ENCODE data around the gene THOC1.
"Not testable (repeated sequence)": the region's sequence is repeated elsewhere in the genome, so short reads cannot be mapped to it uniquely, and the experiment has no call there.

Gene THOC1

DNA sequence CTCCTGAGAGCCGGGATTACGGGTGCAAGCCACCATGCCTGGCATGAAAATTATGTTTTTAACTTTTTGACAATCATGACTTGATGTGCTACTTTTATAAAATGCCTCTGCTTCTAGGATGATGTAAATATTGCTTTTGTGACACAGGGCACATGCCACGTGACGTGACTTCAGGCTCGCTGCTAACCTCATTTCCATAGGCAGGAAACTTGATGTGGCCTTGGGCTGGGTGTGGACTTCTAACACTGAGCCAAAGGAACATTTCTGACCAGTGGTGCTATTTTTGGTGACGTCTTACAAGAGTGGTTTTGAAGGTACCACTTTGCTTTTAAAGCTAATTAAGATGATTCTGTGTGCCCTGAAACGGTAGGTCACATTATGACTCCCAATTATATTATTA lies 34.2 kb upstream of the THOC1 start:
- no peak overlapping the region for H3K4me3 ChIP-seq (ENCODE audit: low read depth, low read length)
- H3K27me3 ChIP-seq (ENCODE audit: control insufficient read depth, insufficient read depth, low read length) = no peaks in the 10 kb centered on the region
- H3K36me3 ChIP-seq (ENCODE audit: control insufficient read depth, insufficient read depth, low read length) = no peaks in the 10 kb centered on the region
- no peak overlapping the region for H3K9ac ChIP-seq (ENCODE audit: low read depth, low read length)
- H3K9me3 ChIP-seq (ENCODE audit: control insufficient read depth, insufficient read depth, low read length) = no peaks in the 10 kb centered on the region
- no peak overlapping the region for H3K27ac ChIP-seq (ENCODE audit: low read depth, low read length)
- H3K4me1 ChIP-seq (ENCODE audit: control insufficient read depth, insufficient read depth, low read length) = peaks cover 29% of the 10 kb centered on the region

- H3K36me3 ChIP-seq (ENCODE audit: control insufficient read depth, insufficient read depth, low read length) = no peaks in the 10 kb centered on the region
- H3K9me3 ChIP-seq (ENCODE audit: control insufficient read depth, insufficient read depth, low read length) = no peaks in the 10 kb centered on the region
- H3K9ac ChIP-seq (ENCODE audit: low read depth, low read length) = no peak overlapping the region
- H3K27me3 ChIP-seq (ENCODE audit: control insufficient read depth, insufficient read depth, low read length) = no peaks in the 10 kb centered on the region
- no peak overlapping the region for H3K27ac ChIP-seq (ENCODE audit: low read depth, low read length)
- no peak overlapping the region for H3K4me3 ChIP-seq (ENCODE audit: low read depth, low read length)
- H3K4me1 ChIP-seq (ENCODE audit: control insufficient read depth, insufficient read depth, low read length) = no peaks in the 10 kb centered on the region
Observed at GRCh38 chr18:297936-298335, 30.1 kb upstream of the THOC1 start.

DNA sequence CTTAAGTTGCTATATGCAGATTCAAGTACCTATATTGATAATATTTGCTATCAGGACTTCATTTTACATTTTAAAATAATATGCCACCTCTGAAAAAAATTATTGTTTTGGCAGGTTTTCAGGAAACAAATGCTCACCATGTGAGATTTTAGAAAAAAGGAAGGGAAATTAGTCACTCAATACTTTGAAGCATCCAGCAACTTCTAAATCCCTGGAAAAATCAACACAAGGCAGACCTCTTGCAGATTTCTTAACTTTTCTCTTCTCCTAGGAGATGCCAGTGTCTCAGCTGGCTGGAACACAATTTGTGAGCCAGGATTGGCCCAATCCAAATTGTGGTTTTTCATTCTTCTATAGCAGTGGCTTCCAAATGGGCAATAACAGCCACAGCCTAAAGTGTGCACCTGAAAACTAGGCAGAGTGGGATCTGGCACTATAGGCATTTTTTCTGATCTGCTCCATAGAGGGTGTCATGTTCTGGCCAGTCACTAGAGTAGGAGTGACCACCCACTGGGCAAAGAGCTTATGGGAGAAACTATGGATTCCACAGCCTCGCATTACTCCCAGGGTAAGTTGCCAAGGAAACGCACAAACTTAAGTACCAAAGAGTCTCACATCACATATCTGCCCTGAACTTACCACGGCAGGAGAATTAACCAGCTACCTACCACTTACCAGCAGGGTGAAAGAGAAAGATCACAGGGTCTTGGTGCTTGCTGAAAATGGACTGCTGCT lies 28.1 kb upstream of the THOC1 start:
- no peak overlapping the region for H3K9ac ChIP-seq (ENCODE audit: low read depth, low read length)
- H3K27ac ChIP-seq (ENCODE audit: low read depth, low read length) = no peak overlapping the region
- H3K4me3 ChIP-seq (ENCODE audit: low read depth, low read length) = no peak overlapping the region
- H3K9me3 ChIP-seq (ENCODE audit: control insufficient read depth, insufficient read depth, low read length) = no peaks in the 10 kb centered on the region
- no peaks in the 10 kb centered on the region for H3K4me1 ChIP-seq (ENCODE audit: control insufficient read depth, insufficient read depth, low read length)
- no peaks in the 10 kb centered on the region for H3K27me3 ChIP-seq (ENCODE audit: control insufficient read depth, insufficient read depth, low read length)
- no peaks in the 10 kb centered on the region for H3K36me3 ChIP-seq (ENCODE audit: control insufficient read depth, insufficient read depth, low read length)

GRCh38 chr18:294566-294965 lies 26.7 kb upstream of the THOC1 start:
- H3K27me3 ChIP-seq (ENCODE audit: control insufficient read depth, insufficient read depth, low read length) = no peaks in the 10 kb centered on the region
- no peak overlapping the region for H3K4me3 ChIP-seq (ENCODE audit: low read depth, low read length)
- H3K36me3 ChIP-seq (ENCODE audit: control insufficient read depth, insufficient read depth, low read length) = no peaks in the 10 kb centered on the region
- no peak overlapping the region for H3K9ac ChIP-seq (ENCODE audit: low read depth, low read length)
- no peaks in the 10 kb centered on the region for H3K4me1 ChIP-seq (ENCODE audit: control insufficient read depth, insufficient read depth, low read length)
- no peaks in the 10 kb centered on the region for H3K9me3 ChIP-seq (ENCODE audit: control insufficient read depth, insufficient read depth, low read length)
- no peak overlapping the region for H3K27ac ChIP-seq (ENCODE audit: low read depth, low read length)

DNA sequence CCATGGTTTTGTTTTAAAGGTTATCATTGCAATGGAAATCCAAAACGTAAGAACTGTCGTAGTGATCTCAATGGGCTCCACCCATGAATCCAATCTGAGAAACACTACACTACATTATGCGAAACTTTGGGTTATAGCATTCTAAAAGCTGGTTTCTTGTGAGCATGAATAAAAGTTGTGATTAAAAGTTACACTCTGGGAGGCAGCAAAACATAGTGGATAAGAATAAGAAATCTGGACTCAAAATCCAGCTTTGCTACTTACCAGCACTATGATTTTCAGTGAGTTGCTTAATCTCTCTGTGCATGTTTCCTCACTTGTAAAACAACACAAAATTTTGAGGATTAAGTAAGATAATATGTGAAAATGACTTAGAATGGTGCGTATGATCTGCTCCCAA lies 25.7 kb upstream of the THOC1 start:
- H3K4me3 ChIP-seq (ENCODE audit: low read depth, low read length) = no peak overlapping the region
- H3K27me3 ChIP-seq (ENCODE audit: control insufficient read depth, insufficient read depth, low read length) = no peaks in the 10 kb centered on the region
- H3K4me1 ChIP-seq (ENCODE audit: control insufficient read depth, insufficient read depth, low read length) = no peaks in the 10 kb centered on the region
- no peaks in the 10 kb centered on the region for H3K9me3 ChIP-seq (ENCODE audit: control insufficient read depth, insufficient read depth, low read length)
- H3K9ac ChIP-seq (ENCODE audit: low read depth, low read length) = no peak overlapping the region
- no peak overlapping the region for H3K27ac ChIP-seq (ENCODE audit: low read depth, low read length)
- H3K36me3 ChIP-seq (ENCODE audit: control insufficient read depth, insufficient read depth, low read length) = no peaks in the 10 kb centered on the region

DNA sequence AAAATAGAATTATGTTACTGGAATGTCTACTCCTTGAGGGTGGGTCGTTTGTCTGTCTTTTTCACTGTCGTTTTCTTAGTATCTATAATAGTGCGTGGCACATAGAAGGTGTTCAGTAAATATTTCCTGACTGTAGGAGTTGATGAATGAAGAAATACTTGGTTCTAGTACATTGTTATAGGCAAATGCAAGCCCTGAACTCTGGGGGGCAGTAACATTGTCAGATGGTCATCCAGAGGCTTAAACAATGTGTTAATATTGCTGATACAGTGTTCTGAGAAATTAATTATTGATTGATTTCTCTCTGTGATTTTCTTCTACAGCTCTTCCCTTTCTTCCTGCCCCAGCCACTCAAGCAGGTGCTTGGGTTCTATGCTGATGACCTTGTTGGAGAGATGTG lies 24.4 kb upstream of the THOC1 start:
- no peaks in the 10 kb centered on the region for H3K36me3 ChIP-seq (ENCODE audit: control insufficient read depth, insufficient read depth, low read length)
- H3K9me3 ChIP-seq (ENCODE audit: control insufficient read depth, insufficient read depth, low read length) = no peaks in the 10 kb centered on the region
- H3K9ac ChIP-seq (ENCODE audit: low read depth, low read length) = no peak overlapping the region
- no peaks in the 10 kb centered on the region for H3K27me3 ChIP-seq (ENCODE audit: control insufficient read depth, insufficient read depth, low read length)
- H3K4me3 ChIP-seq (ENCODE audit: low read depth, low read length) = no peak overlapping the region
- H3K27ac ChIP-seq (ENCODE audit: low read depth, low read length) = no peak overlapping the region
- H3K4me1 ChIP-seq (ENCODE audit: control insufficient read depth, insufficient read depth, low read length) = no peaks in the 10 kb centered on the region

DNA sequence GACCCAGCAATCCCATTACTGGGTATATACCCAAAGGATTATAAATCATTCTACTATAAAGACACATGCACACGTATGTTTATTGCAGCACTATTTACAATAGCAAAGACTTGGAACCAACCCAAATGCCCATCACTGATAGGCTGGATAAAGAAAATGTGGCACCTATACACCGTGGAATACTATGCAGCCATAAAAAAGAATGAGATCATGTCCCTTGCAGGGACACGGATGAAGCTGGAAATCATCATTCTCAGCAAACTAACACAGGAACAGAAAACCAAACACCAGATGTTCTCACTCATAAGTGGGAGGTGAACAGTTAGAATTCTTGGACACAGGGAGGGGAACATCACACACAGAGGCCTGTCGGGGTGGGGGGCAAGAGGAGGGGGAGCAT lies 22.1 kb upstream of the THOC1 start:
- not testable (repeated sequence) for H3K4me1 ChIP-seq (ENCODE audit: control insufficient read depth, insufficient read depth, low read length); H3K36me3 ChIP-seq (ENCODE audit: control insufficient read depth, insufficient read depth, low read length); H3K9ac ChIP-seq (ENCODE audit: low read depth, low read length); H3K27ac ChIP-seq (ENCODE audit: low read depth, low read length); H3K27me3 ChIP-seq (ENCODE audit: control insufficient read depth, insufficient read depth, low read length); H3K9me3 ChIP-seq (ENCODE audit: control insufficient read depth, insufficient read depth, low read length); H3K4me3 ChIP-seq (ENCODE audit: low read depth, low read length)

DNA sequence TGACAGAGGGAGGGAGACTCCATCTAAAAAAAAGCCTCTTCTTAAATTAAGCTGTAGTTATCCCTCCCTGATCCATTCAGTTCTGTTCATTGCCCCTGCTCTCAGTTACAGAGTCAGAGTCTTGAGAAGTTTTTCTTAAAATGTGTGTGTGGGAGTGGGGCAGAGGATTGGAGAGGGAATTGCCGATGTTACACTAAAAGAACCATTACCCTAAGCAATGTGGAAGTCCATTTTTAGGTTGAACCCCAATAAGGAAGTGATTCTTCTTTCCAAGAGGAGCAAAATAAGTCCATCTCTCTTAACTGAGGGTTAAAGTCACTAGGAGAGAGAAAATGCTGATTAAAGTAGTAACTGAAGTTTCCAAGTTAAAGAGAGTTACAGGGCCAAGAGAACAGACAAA lies 21.2 kb upstream of the THOC1 start:
- H3K27ac ChIP-seq (ENCODE audit: low read depth, low read length) = no peak overlapping the region
- no peak overlapping the region for H3K4me3 ChIP-seq (ENCODE audit: low read depth, low read length)
- H3K9me3 ChIP-seq (ENCODE audit: control insufficient read depth, insufficient read depth, low read length) = no peaks in the 10 kb centered on the region
- no peak overlapping the region for H3K9ac ChIP-seq (ENCODE audit: low read depth, low read length)
- no peaks in the 10 kb centered on the region for H3K4me1 ChIP-seq (ENCODE audit: control insufficient read depth, insufficient read depth, low read length)
- no peaks in the 10 kb centered on the region for H3K36me3 ChIP-seq (ENCODE audit: control insufficient read depth, insufficient read depth, low read length)
- no peaks in the 10 kb centered on the region for H3K27me3 ChIP-seq (ENCODE audit: control insufficient read depth, insufficient read depth, low read length)

DNA sequence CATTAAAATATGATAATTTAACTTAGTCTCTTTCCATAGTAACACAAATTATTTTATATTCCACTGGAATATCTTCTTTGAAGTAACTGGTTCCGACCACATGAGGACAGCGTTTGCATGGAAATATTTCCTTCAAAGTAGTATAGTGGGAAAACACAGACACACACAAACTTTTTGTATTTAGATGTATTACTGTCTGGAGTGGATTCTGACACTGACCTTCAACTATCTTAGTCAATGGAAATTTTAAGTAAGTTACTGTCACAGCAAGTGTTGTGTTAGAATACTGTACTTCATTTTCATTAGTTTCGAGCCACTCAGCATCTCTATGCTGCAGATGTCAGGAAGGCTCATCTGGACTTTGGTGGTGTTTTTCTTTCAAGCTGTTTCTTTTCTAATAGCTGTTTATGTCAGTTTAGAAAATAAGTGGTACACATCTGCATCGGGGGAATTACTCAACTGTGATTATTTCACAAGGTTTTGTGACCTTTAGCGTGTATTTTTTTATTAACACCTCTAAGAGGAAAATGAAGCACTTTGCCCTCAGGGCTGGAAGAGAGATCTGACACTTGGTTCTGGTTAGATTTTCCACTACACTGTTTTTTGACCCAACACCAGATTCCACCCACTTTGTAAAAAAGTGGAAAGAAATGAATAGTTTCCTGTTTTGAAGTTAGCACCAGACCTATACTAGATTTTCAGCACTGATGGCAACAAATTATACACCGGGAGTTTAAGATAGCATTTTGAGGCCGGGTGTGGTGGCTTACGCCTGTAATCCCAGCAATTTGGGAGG lies 18.9 kb upstream of the THOC1 start:
- Histone ChIP-seq H3K4me1 (ENCODE audit: control insufficient read depth, insufficient read depth, low read length) (no peaks in the 10 kb centered on the region), H3K36me3 (ENCODE audit: control insufficient read depth, insufficient read depth, low read length) (no peaks in the 10 kb centered on the region), H3K27ac (ENCODE audit: low read depth, low read length) (no peak overlapping the region), H3K27me3 (ENCODE audit: control insufficient read depth, insufficient read depth, low read length) (no peaks in the 10 kb centered on the region), H3K9me3 (ENCODE audit: control insufficient read depth, insufficient read depth, low read length) (no peaks in the 10 kb centered on the region), H3K9ac (ENCODE audit: low read depth, low read length) (no peak overlapping the region), H3K4me3 (ENCODE audit: low read depth, low read length) (no peak overlapping the region)

DNA sequence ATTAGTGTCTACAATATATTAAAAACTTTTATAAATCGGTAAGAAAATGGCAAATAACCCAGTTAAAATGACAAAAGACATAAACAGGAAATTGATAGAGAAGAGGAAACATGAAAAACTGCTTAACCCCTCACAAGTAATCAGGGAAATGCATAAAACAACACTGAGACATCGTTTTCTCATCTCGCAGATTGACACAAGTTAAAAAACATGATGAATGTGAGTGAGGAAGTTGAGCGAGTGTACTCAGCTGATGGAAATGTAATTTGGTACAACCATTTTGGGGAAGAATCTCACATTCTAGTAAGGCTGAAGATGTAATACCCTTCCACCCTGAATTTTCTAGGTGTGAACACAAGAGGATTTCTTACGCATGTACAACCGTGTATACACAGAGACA lies 18.0 kb upstream of the THOC1 start:
- no peak overlapping the region for H3K4me3 ChIP-seq (ENCODE audit: low read depth, low read length)
- no peaks in the 10 kb centered on the region for H3K4me1 ChIP-seq (ENCODE audit: control insufficient read depth, insufficient read depth, low read length)
- no peak overlapping the region for H3K27ac ChIP-seq (ENCODE audit: low read depth, low read length)
- H3K9ac ChIP-seq (ENCODE audit: low read depth, low read length) = no peak overlapping the region
- no peaks in the 10 kb centered on the region for H3K27me3 ChIP-seq (ENCODE audit: control insufficient read depth, insufficient read depth, low read length)
- no peaks in the 10 kb centered on the region for H3K36me3 ChIP-seq (ENCODE audit: control insufficient read depth, insufficient read depth, low read length)
- no peaks in the 10 kb centered on the region for H3K9me3 ChIP-seq (ENCODE audit: control insufficient read depth, insufficient read depth, low read length)

- Histone ChIP-seq H3K4me1 (ENCODE audit: control insufficient read depth, insufficient read depth, low read length) (peaks cover 7% of the 10 kb centered on the region; the same call in 1 of the 2 replicates), H3K27me3 (ENCODE audit: control insufficient read depth, insufficient read depth, low read length) (no peaks in the 10 kb centered on the region), H3K4me3 (ENCODE audit: low read depth, low read length) (no peak overlapping the region), H3K36me3 (ENCODE audit: control insufficient read depth, insufficient read depth, low read length) (no peaks in the 10 kb centered on the region), H3K9ac (ENCODE audit: low read depth, low read length) (no peak overlapping the region), H3K9me3 (ENCODE audit: control insufficient read depth, insufficient read depth, low read length) (no peaks in the 10 kb centered on the region), H3K27ac (ENCODE audit: low read depth, low read length) (no peak overlapping the region)
Observed at GRCh38 chr18:275486-275885, 7.6 kb upstream of the THOC1 start.

Data from HUES48 (cell line).